ENCODE data around the gene SCYL1. TPM values are rescaled to one million over a fixed set of nuclear protein-coding genes. Genes with fewer than 3 reads are reported as not detected.

SCYL1 gene
- total RNA-seq, 2 experiments from 2014 or later = 56.8 to 62.9 TPM

DNA sequence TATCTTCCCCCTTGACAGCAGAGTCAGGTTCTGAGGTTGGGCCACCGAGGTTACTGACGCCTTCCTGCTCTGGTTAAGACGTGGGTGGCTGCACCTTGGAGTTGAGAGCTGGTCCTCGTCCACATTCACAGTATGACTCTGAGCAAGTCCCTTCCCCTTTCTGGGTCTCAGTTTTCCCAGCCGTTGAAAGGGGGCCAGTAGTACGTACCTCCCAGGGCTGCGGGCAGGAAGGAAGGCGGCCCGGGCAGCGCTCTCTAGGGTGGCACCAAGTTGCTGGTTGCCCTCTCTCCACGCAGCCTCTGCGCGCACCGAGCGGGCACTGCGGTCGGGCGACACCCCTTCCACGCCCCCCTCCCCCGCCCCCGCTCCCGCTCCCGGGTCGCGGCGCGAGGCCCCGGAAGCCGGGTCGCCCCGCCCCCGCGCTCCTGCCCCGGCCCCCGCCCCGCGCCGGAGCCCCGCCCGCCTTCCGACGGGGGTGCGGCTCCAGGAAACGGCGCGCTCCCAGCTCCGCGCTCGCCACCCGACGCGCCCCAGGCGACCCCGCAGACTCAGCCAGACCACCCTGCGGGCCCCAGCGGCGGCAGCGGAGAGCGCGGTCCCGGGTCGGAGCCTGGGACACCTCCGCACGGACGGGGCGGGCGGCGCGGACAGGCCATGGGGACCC lies 50.8 kb downstream of the SCYL1 start, which contains the start of gene EHBP1L1:
EHBP1L1 (plus strand) TSS at position 486 of the 664 bp plus-strand sequence. CDS start 250 bp downstream, outside the sequence.
- Histone ChIP-seq H3K9me2 (ENCODE audit: insufficient read depth, low read length) (no peaks in the 10 kb centered on the region), H3K4me1 (ENCODE audit: insufficient read depth, low read length, poor library complexity, severe bottlenecking) (peaks cover 55% of the 10 kb centered on the region), H3K9me3 (ENCODE audit: low read length) (no peaks in the 10 kb centered on the region), H3K79me2 (ENCODE audit: insufficient read depth, low read depth, low read length) (peaks cover 25% of the 10 kb centered on the region), H3K36me3 (ENCODE audit: insufficient read depth, low read length) (peaks cover 18% of the 10 kb centered on the region), H4K20me1 (ENCODE audit: insufficient read depth, low read length) (peaks cover 7% of the 10 kb centered on the region; the same call in 1 of the 2 replicates), H2AFZ (ENCODE audit: low read length) (no peak within 1 kb of the TSS), H3K4me2 (ENCODE audit: low read length) (peak within 1 kb of the TSS; percentile 94), H3K4me3 (ENCODE audit: low read depth, low read length, poor library complexity, severe bottlenecking) (peak within 1 kb of the TSS; percentile 94), H3K27ac (ENCODE audit: low read depth, low read length, poor library complexity, severe bottlenecking) (peak within 1 kb of the TSS; percentile 84)
- peak; percentile 83 for DNase-seq (ENCODE audit: low spot score)
- ChIA-PET CTCF (ENCODE audit: unreplicated experiment) (interaction anchor here (1.1 kb wide), 1 partner anchor 12 kb away, joined by 3 read pairs; no protein-coding TSS in a partner anchor), POLR2A (interaction anchor here (0.7 to 2.7 kb wide), 3 partner anchors 12 to 77 kb away, joined by 3 to 17 read pairs (median 4); partner anchors contain the start of gene MALAT1)
- intact Hi-C loops (cut with micrococcal nuclease; ENCODE audit: unreplicated experiment) = loop anchor here (2.0 to 10.0 kb wide), 2 partner anchors 63 to 721 kb away; partner anchors contain the start of gene SIPA1
- no TSS peak for BruUV-seq (replicated peaks)
- TF ChIP-seq CTCF (conservative IDR thresholded peaks at IDR 0.05; ENCODE audit: low read length) (no peak), EZH2phosphoT487 (IDR thresholded peaks at IDR 0.05; ENCODE audit: borderline replicate concordance, low read depth, low read length) (no peak)

DNA sequence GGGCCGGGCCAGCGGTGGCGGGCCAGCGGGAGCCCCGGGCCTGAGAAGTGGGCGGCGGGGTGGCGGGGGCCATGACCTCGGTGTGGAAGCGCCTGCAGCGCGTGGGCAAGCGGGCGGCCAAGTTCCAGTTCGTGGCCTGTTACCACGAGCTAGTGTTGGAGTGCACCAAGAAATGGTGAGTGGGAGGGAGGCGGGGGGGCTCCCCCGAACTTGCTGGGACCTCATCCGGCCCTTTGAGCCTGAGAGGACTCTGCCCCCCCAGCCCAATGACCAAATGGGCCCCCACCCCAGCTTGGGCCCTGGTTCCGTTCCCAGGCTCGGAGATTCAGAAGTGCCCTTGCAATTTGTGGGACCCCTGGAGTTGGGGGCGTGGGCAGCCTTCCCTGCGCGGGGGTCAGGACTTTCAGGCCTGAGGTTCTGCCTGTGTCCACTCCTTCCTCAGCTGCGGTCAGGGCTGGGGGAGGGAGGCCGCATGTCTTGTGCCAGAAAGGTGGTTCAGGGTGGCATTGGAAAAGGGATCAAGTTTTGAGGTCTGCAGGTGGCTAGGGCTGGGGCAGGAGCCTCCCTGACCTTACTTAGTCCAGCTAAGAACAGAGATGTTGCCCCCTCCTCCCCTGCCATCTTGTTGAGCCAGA lies 51.5 kb downstream of the SCYL1 start:
- H3K9me3 ChIP-seq (ENCODE audit: low read length) = no peaks in the 10 kb centered on the region
- ChIA-PET POLR2A (interaction anchor here (0.7 to 2.7 kb wide), 3 partner anchors 11 to 39 kb away, joined by 3 to 17 read pairs (median 4); partner anchors contain the start of gene PCNX3), CTCF (ENCODE audit: unreplicated experiment) (interaction anchor here (0.6 to 2.1 kb wide), 4 partner anchors 11 to 263 kb away, joined by 3 to 11 read pairs (median 3); no protein-coding TSS in a partner anchor)
- no TSS peak for BruUV-seq (replicated peaks)
- peaks cover 24% of the 10 kb centered on the region for H3K36me3 ChIP-seq (ENCODE audit: insufficient read depth, low read length)
- intact Hi-C loops (cut with micrococcal nuclease; ENCODE audit: unreplicated experiment) = loop anchor here (10.0 kb wide), 1 partner anchor 722 kb away; no protein-coding TSS in a partner anchor
- peaks cover 51% of the 10 kb centered on the region for H3K4me1 ChIP-seq (ENCODE audit: insufficient read depth, low read length, poor library complexity, severe bottlenecking)
- H3K4me2 ChIP-seq (ENCODE audit: low read length) = peak overlapping the region; percentile 94
- peaks cover 2% of the 10 kb centered on the region; the same call in 1 of the 2 replicates for H4K20me1 ChIP-seq (ENCODE audit: insufficient read depth, low read length)
- H3K4me3 ChIP-seq (ENCODE audit: low read depth, low read length, poor library complexity, severe bottlenecking) = peak overlapping the region; percentile 94
- TF ChIP-seq EZH2phosphoT487 (IDR thresholded peaks at IDR 0.05; ENCODE audit: borderline replicate concordance, low read depth, low read length) = no peak
- TF ChIP-seq CTCF (conservative IDR thresholded peaks at IDR 0.05; ENCODE audit: low read length) = no peak
- H3K79me2 ChIP-seq (ENCODE audit: insufficient read depth, low read depth, low read length) = peaks cover 18% of the 10 kb centered on the region; the same call in 1 of the 2 replicates
- peak overlapping the region; percentile 54 for H3K27ac ChIP-seq (ENCODE audit: low read depth, low read length, poor library complexity, severe bottlenecking)
- H3K9me2 ChIP-seq (ENCODE audit: insufficient read depth, low read length) = no peaks in the 10 kb centered on the region
- H2AFZ ChIP-seq (ENCODE audit: low read length) = no peak overlapping the region
- DNase-seq (ENCODE audit: low spot score) = no peak
